OCI-LY3 (cell line): ENCODE measurements around the gene BORA.

Source experiments
- EZH2phosphoT487 ChIP-seq: fragments of 200-600 bp; shearing (Covaris generic); IDR thresholded peaks from 2 replicates; pipeline ENCODE4 v1.6.1; 2018; ENCODE audit warnings: antibody characterized with exemption, mixed run types, low read depth
- TF ChIP-seq, protein P1 (sequence below): fragments of 200-600, 300-600 bp; sonication (generic); IDR thresholded peaks from 2 replicates; pipeline ENCODE4 v1.5.1; 2014; ENCODE audit warnings: antibody characterized with exemption, low read length, low read depth

DNA sequence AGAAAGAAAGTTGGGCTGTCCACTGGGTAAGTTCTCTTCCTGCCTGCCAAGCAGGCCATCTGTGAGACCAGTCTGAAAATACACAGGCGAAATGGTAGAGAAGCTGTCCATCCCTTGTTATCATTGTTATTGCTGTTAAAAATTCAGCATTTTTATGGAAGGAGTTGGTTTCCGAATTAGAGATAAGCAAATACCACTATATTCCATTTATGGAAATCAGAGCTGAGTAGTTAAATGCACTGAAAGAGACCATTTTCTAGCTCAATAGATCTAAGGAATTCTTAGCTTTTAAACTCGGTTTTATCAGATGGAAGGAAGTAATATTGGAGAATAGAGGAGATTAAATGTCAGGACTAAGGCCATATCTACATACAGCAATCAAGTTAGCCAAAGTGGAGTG is 41.0 kb upstream of the BORA start:
- TF ChIP-seq, protein P1, sequence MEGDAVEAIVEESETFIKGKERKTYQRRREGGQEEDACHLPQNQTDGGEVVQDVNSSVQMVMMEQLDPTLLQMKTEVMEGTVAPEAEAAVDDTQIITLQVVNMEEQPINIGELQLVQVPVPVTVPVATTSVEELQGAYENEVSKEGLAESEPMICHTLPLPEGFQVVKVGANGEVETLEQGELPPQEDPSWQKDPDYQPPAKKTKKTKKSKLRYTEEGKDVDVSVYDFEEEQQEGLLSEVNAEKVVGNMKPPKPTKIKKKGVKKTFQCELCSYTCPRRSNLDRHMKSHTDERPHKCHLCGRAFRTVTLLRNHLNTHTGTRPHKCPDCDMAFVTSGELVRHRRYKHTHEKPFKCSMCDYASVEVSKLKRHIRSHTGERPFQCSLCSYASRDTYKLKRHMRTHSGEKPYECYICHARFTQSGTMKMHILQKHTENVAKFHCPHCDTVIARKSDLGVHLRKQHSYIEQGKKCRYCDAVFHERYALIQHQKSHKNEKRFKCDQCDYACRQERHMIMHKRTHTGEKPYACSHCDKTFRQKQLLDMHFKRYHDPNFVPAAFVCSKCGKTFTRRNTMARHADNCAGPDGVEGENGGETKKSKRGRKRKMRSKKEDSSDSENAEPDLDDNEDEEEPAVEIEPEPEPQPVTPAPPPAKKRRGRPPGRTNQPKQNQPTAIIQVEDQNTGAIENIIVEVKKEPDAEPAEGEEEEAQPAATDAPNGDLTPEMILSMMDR = no peak
- no peak for TF ChIP-seq EZH2phosphoT487
